Cerebellar cortex (tissue), 1 donor: ENCODE data around the gene MRGPRX2.

ENCODE experiments used
- DNase-seq: peaks from one replicate; pipeline ENCODE4 v3.0.0-alpha.2; 2015; ENCODE audit warnings: low spot score

The MRGPRX2 gene

GRCh38 chr11:19075636-19076035 is 15.1 kb upstream of the MRGPRX2 start:
- no peak for DNase-seq

DNA sequence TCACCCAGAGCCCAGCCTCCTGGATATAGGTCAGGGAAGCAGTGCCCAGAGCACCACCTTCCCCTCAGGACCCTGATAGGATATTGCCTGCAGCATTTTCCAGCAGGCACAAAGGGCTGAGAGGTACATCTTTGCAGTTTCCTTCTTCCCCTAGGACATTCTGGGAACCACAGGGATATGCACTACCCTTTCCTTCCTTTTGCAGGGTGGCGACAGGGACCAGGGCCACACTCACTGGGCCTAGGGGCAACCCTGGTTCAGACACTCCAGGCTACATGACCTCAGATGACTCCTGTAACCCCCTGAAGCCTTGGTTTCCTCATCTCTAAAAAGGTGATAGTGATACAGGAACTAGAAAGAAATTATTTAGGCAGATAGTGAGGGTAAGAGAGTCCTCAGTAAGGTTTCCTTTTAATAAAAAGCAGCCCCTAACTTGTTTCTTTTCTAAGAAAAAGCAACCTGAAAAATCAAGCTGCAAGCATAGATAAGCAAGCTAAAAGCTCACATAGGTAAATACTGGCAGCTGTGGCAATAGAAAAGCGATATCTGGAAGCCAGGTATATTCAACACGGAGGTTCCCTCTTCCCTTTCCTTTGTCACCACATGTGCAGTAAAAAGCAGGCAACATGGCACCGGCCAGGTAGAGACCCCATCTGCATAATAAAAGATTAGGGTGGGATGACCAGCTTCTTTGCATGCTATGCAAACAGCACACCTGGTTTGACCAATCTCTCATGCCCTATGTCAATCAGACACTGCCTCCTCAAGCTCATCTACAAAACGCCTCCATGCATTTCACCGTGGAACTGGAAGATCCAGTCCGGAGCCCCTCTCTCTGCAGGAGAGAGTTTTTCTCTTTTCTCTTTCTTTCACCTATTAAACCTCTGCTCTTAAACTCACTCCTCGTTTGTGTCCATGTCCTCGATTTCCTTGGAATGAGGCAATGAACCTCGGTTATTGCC is 13.2 kb upstream of the MRGPRX2 start:
- no peak for DNase-seq

GRCh38 chr11:19072464-19072863 is 11.9 kb upstream of the MRGPRX2 start:
- DNase-seq: no peak

DNA sequence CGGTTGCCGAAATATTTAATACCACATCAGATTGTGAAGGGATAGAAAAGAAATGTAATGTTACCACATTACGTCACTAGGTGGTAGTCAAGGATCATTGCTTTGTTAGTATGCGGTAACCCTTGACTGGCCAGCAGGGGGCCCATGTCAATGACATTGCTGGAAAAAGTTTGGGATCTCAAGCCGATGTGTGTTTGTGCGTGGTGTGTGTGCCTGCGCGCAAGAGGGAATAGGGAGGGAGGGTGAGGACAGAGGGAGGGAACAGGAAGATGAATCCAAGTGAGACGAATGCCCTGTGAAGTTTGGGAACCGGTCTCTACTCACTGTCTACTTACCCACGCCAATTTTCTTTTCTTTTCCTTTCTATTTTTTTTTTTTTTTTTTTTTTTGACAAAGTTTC is 10.7 kb upstream of the MRGPRX2 start:
- DNase-seq: peak; percentile 66

DNA sequence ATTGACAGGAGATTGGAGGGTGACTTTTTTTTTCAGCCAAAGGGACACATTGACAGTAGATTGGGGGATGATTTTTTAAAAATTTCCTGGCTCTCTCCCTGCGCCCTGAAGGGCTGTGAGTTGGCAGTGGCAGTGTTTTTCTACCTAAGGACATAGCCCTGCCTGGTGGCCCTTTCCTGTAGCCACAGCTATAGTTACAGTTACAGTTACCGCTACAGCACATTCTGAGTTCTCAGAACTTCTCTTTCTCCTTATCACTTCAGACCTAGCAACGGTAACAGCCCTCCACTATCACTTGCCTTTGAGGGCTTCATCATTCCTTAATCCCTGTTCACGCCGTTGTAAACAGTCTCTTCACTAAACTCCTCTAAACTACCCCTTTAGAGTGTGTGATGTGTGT is 684 bp downstream of the MRGPRX2 start:
- no peak for DNase-seq

DNA sequence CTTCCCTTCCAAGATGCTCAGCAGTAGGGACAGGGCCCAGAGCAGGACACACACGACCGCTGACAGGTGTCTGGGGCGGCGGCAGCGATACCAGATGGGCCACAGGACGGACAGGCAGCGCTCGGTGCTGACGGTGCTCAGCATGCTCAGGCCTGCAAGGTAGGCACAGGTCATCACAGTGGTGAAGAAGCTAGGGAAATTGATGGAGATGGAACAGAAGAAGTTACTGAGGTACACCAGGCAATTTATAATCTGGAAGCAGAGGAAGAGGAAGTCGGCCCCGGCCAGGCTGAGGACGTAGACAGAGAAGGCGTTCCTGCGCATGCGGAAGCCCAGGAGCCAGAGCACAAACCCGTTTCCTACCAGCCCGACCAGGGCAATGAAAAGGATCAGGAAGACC is 4.6 kb downstream of the MRGPRX2 start:
- DNase-seq: no peak

GRCh38 chr11:19055016-19055415 is 5.5 kb downstream of the MRGPRX2 start:
- no peak for DNase-seq

- DNase-seq: no peak
Observed at GRCh38 chr11:19053909-19054308, 6.6 kb downstream of the MRGPRX2 start.

DNA sequence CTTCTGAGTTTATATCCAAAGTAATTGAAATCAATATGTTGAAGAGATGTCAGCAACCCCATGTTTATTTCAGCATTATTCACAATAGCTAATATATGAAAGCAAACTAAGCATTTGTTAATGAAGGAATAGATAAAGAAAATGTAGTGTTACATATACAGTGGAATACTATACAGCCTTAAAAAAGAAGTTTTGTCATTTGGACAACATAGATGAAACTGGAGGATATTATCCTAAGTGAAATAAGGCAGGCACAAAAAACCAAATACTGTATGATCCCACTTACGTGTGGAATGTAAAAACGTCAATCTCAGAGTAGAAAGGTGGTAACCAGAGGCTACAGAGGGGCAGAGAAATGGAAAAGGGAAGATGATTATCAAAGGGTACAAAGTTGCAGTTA is 10.2 kb downstream of the MRGPRX2 start:
- DNase-seq: no peak

- DNase-seq: no peak
Observed at GRCh38 chr11:19049351-19049750, 11.2 kb downstream of the MRGPRX2 start.

DNA sequence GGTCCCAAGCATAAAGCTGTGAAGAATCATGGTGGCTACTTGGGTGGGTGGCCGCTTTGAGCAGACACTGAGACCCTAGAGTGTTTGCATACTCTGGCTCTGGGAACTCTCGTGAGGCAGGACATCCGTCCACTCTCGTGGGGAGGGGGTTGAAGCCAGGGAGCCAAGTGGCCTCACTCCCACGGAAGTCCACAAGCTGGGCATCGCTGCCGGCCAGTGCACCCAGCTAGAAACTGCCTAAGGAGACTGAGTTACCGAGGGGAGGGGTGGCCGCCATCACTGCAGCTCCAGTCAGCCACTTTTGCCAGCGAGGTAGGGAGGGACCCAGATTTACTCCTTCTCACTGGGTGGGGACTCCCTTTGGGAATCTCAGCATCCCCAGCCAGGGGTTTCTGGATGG is 20.5 kb downstream of the MRGPRX2 start:
- DNase-seq: no peak

GRCh38 chr11:19039409-19039808 is 21.1 kb downstream of the MRGPRX2 start:
- DNase-seq: no peak

GRCh38 chr11:19032990-19033389 is 27.5 kb downstream of the MRGPRX2 start:
- no peak for DNase-seq

- no peak for DNase-seq
Observed at GRCh38 chr11:19027829-19028595, 32.5 kb downstream of the MRGPRX2 start.

- no peak for DNase-seq
Observed at GRCh38 chr11:19026862-19027261, 33.7 kb downstream of the MRGPRX2 start.

GRCh38 chr11:19025481-19026406 is 34.8 kb downstream of the MRGPRX2 start:
- no peak for DNase-seq

- no peak for DNase-seq
Observed at GRCh38 chr11:19020831-19021230, 39.7 kb downstream of the MRGPRX2 start.

- DNase-seq: no peak
Observed at GRCh38 chr11:19018901-19019300, 41.6 kb downstream of the MRGPRX2 start.

DNA sequence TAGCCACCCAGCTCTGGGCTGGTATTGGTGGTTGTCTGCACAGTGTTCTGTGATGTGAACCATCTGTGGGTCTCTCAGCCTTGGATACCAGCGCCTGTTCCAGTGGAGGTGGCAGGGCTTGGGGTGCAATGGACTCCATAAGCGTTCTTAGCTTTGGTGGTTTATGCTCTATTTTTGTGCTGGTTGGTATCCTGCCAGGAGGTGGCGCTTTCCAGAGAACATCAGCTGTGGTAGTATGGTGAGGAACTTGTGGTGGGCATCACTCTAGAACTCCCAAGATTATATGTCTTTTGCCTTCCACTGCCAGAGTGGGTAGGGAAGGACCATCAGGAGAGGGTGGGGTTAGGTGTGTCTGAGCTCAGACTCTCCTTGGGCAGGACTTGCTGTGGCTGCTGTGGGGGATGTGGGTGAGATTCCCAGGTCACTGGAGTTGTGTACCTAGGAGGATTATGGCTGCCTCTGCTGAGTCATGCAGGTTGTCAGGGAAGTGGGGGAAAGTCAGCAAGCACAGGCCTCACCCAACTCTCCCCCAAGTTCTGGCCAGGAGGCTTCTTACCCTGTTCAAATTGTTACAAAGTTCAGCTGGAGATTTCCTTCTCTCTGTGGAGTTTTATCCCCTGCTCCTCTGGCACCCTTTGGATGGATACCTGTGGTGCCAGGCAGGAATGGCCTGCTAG is 47.2 kb downstream of the MRGPRX2 start:
- DNase-seq: no peak

DNA sequence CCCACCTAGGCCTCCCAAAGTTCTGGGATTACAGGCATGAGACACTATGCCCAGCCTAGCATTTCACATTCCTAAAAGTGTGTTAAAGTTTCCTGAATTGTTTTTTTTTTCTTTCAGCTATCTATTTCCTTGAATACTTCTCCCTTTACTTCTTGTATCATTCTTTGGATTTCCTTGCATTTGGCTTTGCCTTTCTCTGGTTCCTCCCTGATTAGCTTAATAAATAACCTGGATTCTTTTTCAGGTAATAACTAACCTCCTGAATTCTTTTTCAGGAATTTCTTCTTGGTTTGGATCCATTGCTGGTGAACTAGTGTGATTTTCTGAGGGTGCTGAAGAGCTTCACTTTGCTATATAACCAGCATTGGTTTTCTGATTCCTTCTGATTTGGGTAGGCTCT is 47.9 kb downstream of the MRGPRX2 start:
- no peak for DNase-seq
